H1 (cell line): ENCODE results near the gene EXOC1L. TPM values are rescaled to one million over a fixed set of nuclear protein-coding genes. Genes with fewer than 3 reads are reported as not detected.

Experiments used
- CEBPB ChIP-seq: IDR thresholded peaks from 2 replicates; pipeline ENCODE4 v1.6.1; 2012; ENCODE audit warnings: low read depth, low read length
- E2F6 ChIP-seq: IDR thresholded peaks from 2 replicates; pipeline ENCODE4 v1.6.1; 2012; ENCODE audit warnings: inconsistent platforms
- HDAC6 ChIP-seq: IDR thresholded peaks from one replicate; pipeline ENCODE4 v1.7.1; 2012; ENCODE audit warnings: low read depth, mild to moderate bottlenecking, inconsistent platforms, low read length, moderate library complexity
- RFX5 ChIP-seq: IDR thresholded peaks from 2 replicates; pipeline ENCODE4 v1.6.1; 2011; ENCODE audit warnings: low read depth, low read length, improper control_type of control experiment, borderline replicate concordance
- RXRA ChIP-seq: IDR thresholded peaks from 2 replicates; pipeline ENCODE4 v1.6.1; 2011; ENCODE audit warnings: low read depth, mild to moderate bottlenecking, low read length, moderate library complexity; ENCODE audit not compliant: insufficient read depth
- SAP30 ChIP-seq: fragments of 300-600 bp; sonication (generic); IDR thresholded peaks from 2 replicates; pipeline ENCODE4 v1.7.1; 2012; ENCODE audit warnings: low read length, moderate library complexity, mild to moderate bottlenecking, inconsistent platforms; ENCODE audit not compliant: insufficient read depth, insufficient replicate concordance
- SP2 ChIP-seq: IDR thresholded peaks from 2 replicates; pipeline ENCODE4 v1.6.1; 2012; ENCODE audit warnings: mild to moderate bottlenecking, low read length, inconsistent platforms
- polyA plus RNA-seq, 7 experiments: library from polyadenylated mRNA; depleted of rRNA in 3 of 7; stranded (reverse) in 5 of 7; unstranded in 2 of 7; fragments of >200 nt in 5 of 7; fragments of 200-250 nt in 2 of 7; gene quantifications; 1 replicate in 5 of 7; 2 replicates in 1 of 7; 4 replicates in 1 of 7; pipeline versions ENCODE4 v1.2.1 to v1.2.3, GENCODE V29; 2011 to 2013; ENCODE audit warnings: missing spikeins in 2 of 7, mixed read lengths in 2 of 7
- total RNA-seq: library from RNA; stranded (reverse); fragmentation: NEBNext Ultra II Directional; extraction: Animal tissue kit (Norgen Biotek cat#: 25700); gene quantifications from 2 replicates; pipeline ENCODE4 v1.2.1, GENCODE V29; 2021

Gene EXOC1L
- total and polyA plus RNA-seq, 2 of the 8 experiments (the other 6 are each of a cell fraction or from before 2014, with no cell fraction given): 0.08 TPM; not detected in 1

GRCh38 chr4:55865228-55865806, 45.7 kb downstream of the EXOC1L start (continued):
- TF ChIP-seq RFX5 (no peak), SP2 (no peak), RXRA (no peak), HDAC6 (no peak), SAP30 (no peak), CEBPB (no peak), E2F6 (no peak)
